Subcutaneous abdominal adipose tissue (tissue), 5 donors: ENCODE measurements around the gene ADAMTS2.
"Not testable (repeated sequence)": the region's sequence is repeated elsewhere in the genome, so short reads cannot be mapped to it uniquely, and the experiment has no call there.

Experiments used
- H3K27ac ChIP-seq: one replicate; pipeline ENCODE4 v1.7.0; 2013; ENCODE audit warnings: low read depth, mild to moderate bottlenecking, inconsistent platforms, low read length, moderate library complexity
- H3K27me3 ChIP-seq, 5 donors: one replicate each; pipeline ENCODE4 v1.7.0; 2013; ENCODE audit warnings: low read length in 5 of 5, inconsistent platforms in 1 of 5; ENCODE audit not compliant: control insufficient read depth in 5 of 5, insufficient read depth in 4 of 5
- H3K36me3 ChIP-seq, 5 donors: one replicate each; pipeline ENCODE4 v1.7.0; 2013; ENCODE audit warnings: low read length in 5 of 5; ENCODE audit not compliant: control insufficient read depth in 5 of 5, insufficient read depth in 5 of 5
- H3K4me1 ChIP-seq, 5 donors: one replicate each; pipeline ENCODE4 v1.7.0; 2013; ENCODE audit warnings: low read length in 5 of 5, mild to moderate bottlenecking in 3 of 5, moderate library complexity in 1 of 5; ENCODE audit not compliant: control insufficient read depth in 5 of 5, insufficient read depth in 5 of 5
- H3K4me3 ChIP-seq, 5 donors: one replicate each; pipeline ENCODE4 v1.7.0; 2013; ENCODE audit warnings: low read length in 5 of 5, low read depth in 1 of 5
- H3K9ac ChIP-seq, 5 donors: one replicate each; pipeline ENCODE4 v1.7.0; 2013; ENCODE audit warnings: low read length in 5 of 5, mild to moderate bottlenecking in 4 of 5, moderate library complexity in 3 of 5
- H3K9me3 ChIP-seq, 5 donors: one replicate each; pipeline ENCODE4 v1.7.0; 2013; ENCODE audit warnings: low read length in 5 of 5; ENCODE audit not compliant: control insufficient read depth in 5 of 5
- donor health status: healthy.
- donor health status: healthy.
- donor health status: healthy.
- donor health status: healthy.
- donor health status: healthy.

The ADAMTS2 gene

GRCh38 chr5:179115845-179116524 lies 229.3 kb downstream of the ADAMTS2 start:
- no peak overlapping the region for H3K4me3 ChIP-seq
- no peak overlapping the region for H3K27ac ChIP-seq
- no peak overlapping the region for H3K9ac ChIP-seq
- H3K27me3 ChIP-seq, result no peaks in the 10 kb centered on the region
- H3K9me3 ChIP-seq, result peaks cover 15 to 62% (median 36%) of the 10 kb centered on the region in 5 donors
- peaks cover 0 to 44% (median 30%) of the 10 kb centered on the region in 5 donors for H3K36me3 ChIP-seq
- no peaks in the 10 kb centered on the region for H3K4me1 ChIP-seq

- Histone ChIP-seq H3K27me3 (no peaks in the 10 kb centered on the region), H3K36me3 (peaks cover 0 to 40% (median 24%) of the 10 kb centered on the region in 5 donors), H3K9me3 (peaks cover 15 to 64% (median 42%) of the 10 kb centered on the region in 5 donors), H3K4me1 (no peaks in the 10 kb centered on the region), H3K27ac (no peak overlapping the region), H3K9ac (no peak overlapping the region), H3K4me3 (no peak overlapping the region)
These were observed 230.0 kb downstream of the ADAMTS2 start for GRCh38 chr5:179115307-179115706.

- H3K4me1 ChIP-seq, result no peaks in the 10 kb centered on the region
- no peak overlapping the region for H3K4me3 ChIP-seq
- peaks cover 15 to 67% (median 46%) of the 10 kb centered on the region in 5 donors for H3K9me3 ChIP-seq
- no peak overlapping the region for H3K27ac ChIP-seq
- H3K9ac ChIP-seq, result no peak overlapping the region
- H3K36me3 ChIP-seq, result peaks cover 0 to 40% (median 24%) of the 10 kb centered on the region in 5 donors
- no peaks in the 10 kb centered on the region for H3K27me3 ChIP-seq
These were observed 230.5 kb downstream of the ADAMTS2 start for GRCh38 chr5:179114756-179115155.

- peaks cover 15 to 70% (median 46%) of the 10 kb centered on the region in 5 donors for H3K9me3 ChIP-seq
- no peak overlapping the region for H3K9ac ChIP-seq
- peaks cover 0 to 36% (median 21%) of the 10 kb centered on the region in 5 donors for H3K36me3 ChIP-seq
- no peak overlapping the region for H3K27ac ChIP-seq
- H3K4me1 ChIP-seq, result no peaks in the 10 kb centered on the region
- peak overlapping the region in 2 of 5 donors; percentile 17 to 36 for H3K4me3 ChIP-seq
- no peaks in the 10 kb centered on the region for H3K27me3 ChIP-seq
These were observed 231.2 kb downstream of the ADAMTS2 start for GRCh38 chr5:179113945-179114641.

GRCh38 chr5:179113143-179113530 lies 232.1 kb downstream of the ADAMTS2 start:
- Histone ChIP-seq H3K27ac (no peak overlapping the region), H3K9ac (no peak overlapping the region), H3K27me3 (no peaks in the 10 kb centered on the region), H3K36me3 (peaks cover 0 to 36% (median 19%) of the 10 kb centered on the region in 5 donors), H3K4me1 (no peaks in the 10 kb centered on the region), H3K4me3 (peak overlapping the region in 1 of 5 donors; percentile 1), H3K9me3 (peaks cover 15 to 74% (median 48%) of the 10 kb centered on the region in 5 donors)

GRCh38 chr5:179112469-179113142 lies 232.7 kb downstream of the ADAMTS2 start:
- Histone ChIP-seq H3K27me3 (no peaks in the 10 kb centered on the region), H3K4me1 (no peaks in the 10 kb centered on the region), H3K27ac (no peak overlapping the region), H3K9me3 (peaks cover 15 to 76% (median 52%) of the 10 kb centered on the region in 5 donors), H3K9ac (no peak overlapping the region), H3K4me3 (peak overlapping the region in 1 of 5 donors; percentile 1), H3K36me3 (peaks cover 0 to 33% (median 19%) of the 10 kb centered on the region in 5 donors)

- Histone ChIP-seq H3K9me3 (peaks cover 15 to 75% (median 56%) of the 10 kb centered on the region in 5 donors), H3K27ac (no peak overlapping the region)
These were observed 233.7 kb downstream of the ADAMTS2 start for GRCh38 chr5:179111267-179112207.

GRCh38 chr5:179110528-179110927 lies 234.7 kb downstream of the ADAMTS2 start:
- Histone ChIP-seq H3K4me3 (peak overlapping the region in 1 of 5 donors; percentile 33), H3K9ac (no peak overlapping the region), H3K27ac (no peak overlapping the region), H3K36me3 (peaks cover 0 to 32% (median 18%) of the 10 kb centered on the region in 5 donors), H3K9me3 (peaks cover 14 to 67% (median 56%) of the 10 kb centered on the region in 5 donors), H3K4me1 (no peaks in the 10 kb centered on the region), H3K27me3 (no peaks in the 10 kb centered on the region)

More at GRCh38 chr5:179111267-179112207, 233.7 kb downstream of the ADAMTS2 start:
- Histone ChIP-seq H3K4me1 (no peaks in the 10 kb centered on the region), H3K4me3 (peak overlapping the region in 2 of 5 donors; percentile 9 to 16), H3K36me3 (peaks cover 0 to 33% (median 19%) of the 10 kb centered on the region in 5 donors), H3K27me3 (no peaks in the 10 kb centered on the region), H3K9ac (no peak overlapping the region)

GRCh38 chr5:179101282-179101681 lies 244.0 kb downstream of the ADAMTS2 start:
- peaks cover 19 to 38% (median 35%) of the 10 kb centered on the region in 5 donors for H3K9me3 ChIP-seq
- peaks cover 0 to 20% (median 5%) of the 10 kb centered on the region in 5 donors for H3K36me3 ChIP-seq
- not testable (repeated sequence) for H3K4me1 ChIP-seq, H3K27me3 ChIP-seq, H3K9ac ChIP-seq, H3K27ac ChIP-seq
- H3K4me3 ChIP-seq, result peak overlapping the region in 2 of 5 donors; percentile 30 to 33
